MM.1S (cell line): Measurements from ENCODE around the gene GLB1L2.
"Not testable (repeated sequence)": the region's sequence is repeated elsewhere in the genome, so short reads cannot be mapped to it uniquely, and the experiment has no call there.

ENCODE experiments used
- DNase-seq: peaks from one replicate; pipeline ENCODE4 v3.0.0-alpha.2; 2015
- H2AFZ ChIP-seq: fragments of 300-600 bp; sonication (generic); 2 replicates; pipeline ENCODE4 v1.6.0; 2016; ENCODE audit warnings: antibody characterized with exemption, low read length
- H3F3A ChIP-seq: fragments of 300-600 bp; sonication (generic); 2 replicates; pipeline ENCODE4 v1.6.1; 2016; ENCODE audit warnings: mild to moderate bottlenecking, antibody characterized with exemption, low read length, moderate library complexity, mixed read lengths; ENCODE audit not compliant: insufficient read depth
- H3K27ac ChIP-seq: fragments of 300-600 bp; sonication (generic); 2 replicates; pipeline ENCODE4 v1.5.1; 2016; ENCODE audit warnings: mild to moderate bottlenecking, low read length
- H3K27me3 ChIP-seq: fragments of 300-600 bp; sonication (generic); replicated peaks from 2 replicates; pipeline ENCODE4 v1.6.0; 2016; ENCODE audit warnings: low read length; ENCODE audit not compliant: insufficient read depth
- H3K36me3 ChIP-seq: fragments of 300-600 bp; sonication (generic); replicated peaks from 2 replicates; pipeline ENCODE4 v1.6.1; 2016; ENCODE audit warnings: mild to moderate bottlenecking, low read length, mixed read lengths; ENCODE audit not compliant: insufficient read depth
- H3K4me1 ChIP-seq: fragments of 300-600 bp; sonication (generic); 2 replicates; pipeline ENCODE4 v1.6.1; 2016; ENCODE audit warnings: low read length, mixed read lengths
- H3K4me2 ChIP-seq: fragments of 300-600 bp; sonication (generic); 2 replicates; pipeline ENCODE4 v1.6.0; 2016; ENCODE audit warnings: low read depth, low read length
- H3K4me3 ChIP-seq: fragments of 300-600 bp; sonication (generic); 2 replicates; pipeline ENCODE4 v1.5.1; 2016; ENCODE audit warnings: low read length, mixed read lengths
- H3K79me2 ChIP-seq: fragments of 300-600 bp; sonication (generic); 2 replicates; pipeline ENCODE4 v1.6.1; 2016; ENCODE audit warnings: mixed run types, low read length, mixed read lengths
- H3K9ac ChIP-seq: fragments of 300-600 bp; sonication (generic); 2 replicates; pipeline ENCODE4 v1.6.1; 2016; ENCODE audit warnings: low read length, mixed read lengths
- H3K9me2 ChIP-seq: fragments of 300-600 bp; sonication (generic); replicated peaks from 2 replicates; pipeline ENCODE4 v1.6.1; 2016; ENCODE audit warnings: mild to moderate bottlenecking, low read length, mixed read lengths; ENCODE audit not compliant: insufficient read depth
- H3K9me3 ChIP-seq: fragments of 300-600 bp; sonication (generic); replicated peaks from 2 replicates; pipeline ENCODE4 v1.6.1; 2016; ENCODE audit warnings: mild to moderate bottlenecking, low read length, mixed read lengths; ENCODE audit not compliant: insufficient read depth
- H4K20me1 ChIP-seq: fragments of 300-600 bp; sonication (generic); 2 replicates; pipeline ENCODE4 v1.6.1; 2016; ENCODE audit warnings: mild to moderate bottlenecking, low read length, moderate library complexity, mixed read lengths; ENCODE audit not compliant: insufficient read depth
- EZH2 ChIP-seq: fragments of 300-600 bp; sonication (generic); optimal IDR thresholded peaks from 2 replicates; pipeline ENCODE3; 2017; ENCODE audit warnings: low read depth, mild to moderate bottlenecking, antibody characterized with exemption, low read length, mixed read lengths
- EZH2phosphoT487 ChIP-seq: fragments of 300-600 bp; sonication (generic); IDR thresholded peaks from 2 replicates; pipeline ENCODE4 v1.6.1; 2018; ENCODE audit warnings: antibody characterized with exemption, low read length
- TF ChIP-seq, protein P1 (sequence below): fragments of 300-600 bp; sonication (generic); IDR thresholded peaks from 2 replicates; pipeline ENCODE4 v1.5.1; 2016; ENCODE audit warnings: antibody characterized with exemption, low read length, mixed read lengths

The GLB1L2 gene

DNA sequence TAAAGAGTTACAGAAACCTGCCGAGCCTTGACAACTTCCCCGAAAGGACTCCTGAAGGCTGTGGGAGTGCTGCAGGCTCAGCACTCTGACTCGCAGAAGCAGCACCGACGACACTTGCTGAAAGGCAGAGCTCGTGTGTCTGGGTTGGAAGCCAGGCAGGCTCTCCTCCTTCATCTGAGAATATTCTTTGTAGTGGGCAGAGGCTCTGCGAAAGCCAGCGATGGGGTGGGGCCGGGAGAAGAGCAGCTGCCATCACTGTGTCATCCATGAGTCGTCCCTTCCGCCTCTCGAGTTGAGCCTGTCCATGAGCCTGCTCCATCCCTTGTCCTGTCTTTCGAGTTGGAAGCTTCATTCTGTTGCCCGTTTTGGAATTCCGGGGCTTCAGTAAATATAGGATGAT lies 11.9 kb downstream of the GLB1L2 start:
- H3K79me2 ChIP-seq = no peaks in the 10 kb centered on the region
- TF ChIP-seq EZH2phosphoT487 = no peak
- no peak for TF ChIP-seq EZH2
- TF ChIP-seq, protein P1, sequence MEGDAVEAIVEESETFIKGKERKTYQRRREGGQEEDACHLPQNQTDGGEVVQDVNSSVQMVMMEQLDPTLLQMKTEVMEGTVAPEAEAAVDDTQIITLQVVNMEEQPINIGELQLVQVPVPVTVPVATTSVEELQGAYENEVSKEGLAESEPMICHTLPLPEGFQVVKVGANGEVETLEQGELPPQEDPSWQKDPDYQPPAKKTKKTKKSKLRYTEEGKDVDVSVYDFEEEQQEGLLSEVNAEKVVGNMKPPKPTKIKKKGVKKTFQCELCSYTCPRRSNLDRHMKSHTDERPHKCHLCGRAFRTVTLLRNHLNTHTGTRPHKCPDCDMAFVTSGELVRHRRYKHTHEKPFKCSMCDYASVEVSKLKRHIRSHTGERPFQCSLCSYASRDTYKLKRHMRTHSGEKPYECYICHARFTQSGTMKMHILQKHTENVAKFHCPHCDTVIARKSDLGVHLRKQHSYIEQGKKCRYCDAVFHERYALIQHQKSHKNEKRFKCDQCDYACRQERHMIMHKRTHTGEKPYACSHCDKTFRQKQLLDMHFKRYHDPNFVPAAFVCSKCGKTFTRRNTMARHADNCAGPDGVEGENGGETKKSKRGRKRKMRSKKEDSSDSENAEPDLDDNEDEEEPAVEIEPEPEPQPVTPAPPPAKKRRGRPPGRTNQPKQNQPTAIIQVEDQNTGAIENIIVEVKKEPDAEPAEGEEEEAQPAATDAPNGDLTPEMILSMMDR = no peak
- DNase-seq = no peak
- H2AFZ ChIP-seq = no peak overlapping the region
- no peaks in the 10 kb centered on the region for H4K20me1 ChIP-seq
- 0 out of 2 replicates have a peak, but pooled peaks cover 2% of the 10 kb centered on the region for H3K27me3 ChIP-seq
- no peak overlapping the region for H3K4me3 ChIP-seq
- no peaks in the 10 kb centered on the region for H3K9me3 ChIP-seq
- H3K4me2 ChIP-seq = no peak overlapping the region
- H3K4me1 ChIP-seq = no peaks in the 10 kb centered on the region
- no peak overlapping the region for H3K9ac ChIP-seq
- H3F3A ChIP-seq = no peaks in the 10 kb centered on the region
- no peaks in the 10 kb centered on the region for H3K36me3 ChIP-seq
- H3K9me2 ChIP-seq = no peaks in the 10 kb centered on the region
- no peak overlapping the region for H3K27ac ChIP-seq

DNA sequence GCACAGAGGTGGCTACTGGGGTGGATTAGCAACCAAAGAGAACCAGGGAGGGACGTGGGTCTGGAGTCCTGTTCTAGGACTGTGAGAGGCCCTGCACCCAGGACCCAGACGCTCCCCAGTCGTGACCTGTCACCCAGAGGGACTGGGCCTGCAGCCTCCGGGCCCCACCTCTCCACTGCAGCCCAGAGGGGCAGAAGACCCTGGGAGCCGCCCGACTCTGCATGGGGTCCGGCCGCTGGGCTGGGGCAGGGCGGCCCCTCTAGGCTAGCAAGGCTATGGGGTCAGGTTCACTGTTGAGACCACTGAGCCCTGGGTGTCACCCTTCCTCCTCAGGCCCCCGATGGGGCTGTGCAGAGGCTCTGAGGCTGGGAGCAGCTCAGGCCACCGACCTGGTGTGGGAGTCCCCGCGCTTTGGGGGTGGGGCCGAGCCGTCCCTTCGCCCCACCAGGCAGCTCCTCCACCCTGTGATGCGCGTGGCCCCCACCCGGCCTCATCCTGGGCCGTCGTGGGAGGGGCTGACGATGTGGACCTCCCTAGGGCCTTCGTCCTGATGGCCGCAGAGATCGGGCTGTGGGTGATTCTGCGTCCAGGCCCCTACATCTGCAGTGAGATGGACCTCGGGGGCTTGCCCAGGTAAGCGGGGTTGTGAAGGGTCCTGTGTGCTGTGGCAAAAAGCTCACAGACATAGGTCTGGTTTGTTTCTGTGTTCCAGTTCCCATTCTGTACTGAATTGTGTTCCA lies 12.9 kb downstream of the GLB1L2 start:
- H3K4me2 ChIP-seq, H3K9me3 ChIP-seq, DNase-seq, H3K9ac ChIP-seq, H2AFZ ChIP-seq, H3K79me2 ChIP-seq, H3K27me3 ChIP-seq, H3F3A ChIP-seq, H3K36me3 ChIP-seq, H3K9me2 ChIP-seq, H3K27ac ChIP-seq, H3K4me1 ChIP-seq, H4K20me1 ChIP-seq, H3K4me3 ChIP-seq: not testable (repeated sequence)

DNA sequence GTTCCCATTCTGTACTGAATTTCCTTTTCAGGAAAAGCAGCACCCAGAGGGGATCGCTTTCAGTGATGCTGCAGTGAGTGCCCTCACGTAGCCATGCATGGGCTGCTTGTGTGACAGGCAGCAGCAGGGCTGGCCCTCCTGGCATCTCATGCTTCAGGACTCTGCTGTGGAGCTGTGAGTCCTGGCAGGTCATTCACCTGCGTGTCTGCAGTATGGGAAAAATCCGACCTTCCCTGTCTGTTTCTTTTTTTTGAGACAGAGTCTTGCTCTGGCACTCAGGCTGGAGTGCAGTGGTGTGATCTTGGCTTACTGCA lies 13.4 kb downstream of the GLB1L2 start:
- Histone ChIP-seq H3K4me2 (no peak overlapping the region), H2AFZ (no peak overlapping the region), H3K9me3 (no peaks in the 10 kb centered on the region), H3K9ac (no peak overlapping the region), H3K4me3 (no peak overlapping the region), H3K27me3 (0 out of 2 replicates have a peak, but pooled peaks cover 2% of the 10 kb centered on the region), H4K20me1 (no peaks in the 10 kb centered on the region), H3K36me3 (no peaks in the 10 kb centered on the region), H3K27ac (no peak overlapping the region), H3K79me2 (no peaks in the 10 kb centered on the region), H3F3A (no peaks in the 10 kb centered on the region), H3K4me1 (no peaks in the 10 kb centered on the region), H3K9me2 (no peaks in the 10 kb centered on the region)
- TF ChIP-seq EZH2 (no peak), EZH2phosphoT487 (no peak)
- TF ChIP-seq, protein P1 = no peak
- DNase-seq = no peak

DNA sequence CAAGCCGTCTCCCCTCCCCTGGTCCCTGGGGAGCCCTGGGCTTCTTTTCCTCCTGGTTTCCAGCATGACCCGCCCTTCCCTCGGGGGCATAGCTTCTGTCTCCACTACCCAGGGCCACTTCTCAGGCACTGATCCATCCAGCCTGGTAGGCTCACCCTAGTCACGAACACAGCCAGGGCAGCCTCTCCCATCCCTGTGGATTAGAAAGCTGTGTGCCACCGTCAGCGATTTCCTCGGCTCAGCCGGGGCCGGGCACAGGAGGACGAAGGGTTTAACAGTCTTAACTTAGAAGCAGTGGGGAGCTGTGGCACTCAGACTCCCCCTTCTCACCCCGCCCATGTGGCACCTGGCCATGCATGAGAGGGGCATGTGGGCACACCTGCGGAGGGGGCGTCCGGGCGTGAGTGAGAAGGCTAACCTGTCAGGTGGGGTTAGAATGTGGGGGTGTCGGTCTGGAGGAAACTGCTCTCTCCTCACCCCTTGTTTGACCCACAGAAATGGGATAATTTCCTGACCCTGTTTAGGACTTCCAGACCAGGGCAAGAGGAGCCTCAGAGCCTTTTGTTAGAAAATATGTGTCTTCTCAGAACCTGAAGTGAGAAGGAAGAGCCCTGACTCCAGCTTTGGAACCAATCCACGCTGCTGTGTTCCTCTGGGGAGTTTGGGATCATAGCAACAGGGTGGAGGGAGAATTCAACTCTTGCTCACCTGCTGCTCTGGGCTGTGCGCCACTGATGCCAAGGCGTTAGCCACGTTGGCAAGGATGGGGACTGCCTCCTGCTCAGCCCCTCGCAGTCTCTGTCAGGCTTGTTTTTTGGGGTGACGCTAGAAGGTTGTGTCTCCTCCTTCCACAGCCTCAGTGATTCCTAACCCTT lies 14.6 kb downstream of the GLB1L2 start:
- H3K4me3 ChIP-seq = no peak overlapping the region
- H3K9me2 ChIP-seq = no peaks in the 10 kb centered on the region
- DNase-seq = no peak
- H3K27me3 ChIP-seq = 0 out of 2 replicates have a peak, but pooled peaks cover 2% of the 10 kb centered on the region
- no peak overlapping the region for H2AFZ ChIP-seq
- no peaks in the 10 kb centered on the region for H3F3A ChIP-seq
- no peak overlapping the region for H3K27ac ChIP-seq
- no peak overlapping the region for H3K4me2 ChIP-seq
- TF ChIP-seq EZH2phosphoT487 (no peak), EZH2 (no peak)
- TF ChIP-seq, protein P1 = no peak
- no peaks in the 10 kb centered on the region for H3K4me1 ChIP-seq
- no peaks in the 10 kb centered on the region for H3K79me2 ChIP-seq
- H3K9ac ChIP-seq = no peak overlapping the region
- H3K36me3 ChIP-seq = no peaks in the 10 kb centered on the region
- no peaks in the 10 kb centered on the region for H3K9me3 ChIP-seq
- no peaks in the 10 kb centered on the region for H4K20me1 ChIP-seq
